ENCODE measurements around the gene CDC42BPA. TPM values are rescaled to one million over a fixed set of nuclear protein-coding genes. Genes with fewer than 3 reads are reported as not detected.

Gene CDC42BPA
- total RNA-seq, 1 donor from 2014 or later = 2.5 TPM

DNA sequence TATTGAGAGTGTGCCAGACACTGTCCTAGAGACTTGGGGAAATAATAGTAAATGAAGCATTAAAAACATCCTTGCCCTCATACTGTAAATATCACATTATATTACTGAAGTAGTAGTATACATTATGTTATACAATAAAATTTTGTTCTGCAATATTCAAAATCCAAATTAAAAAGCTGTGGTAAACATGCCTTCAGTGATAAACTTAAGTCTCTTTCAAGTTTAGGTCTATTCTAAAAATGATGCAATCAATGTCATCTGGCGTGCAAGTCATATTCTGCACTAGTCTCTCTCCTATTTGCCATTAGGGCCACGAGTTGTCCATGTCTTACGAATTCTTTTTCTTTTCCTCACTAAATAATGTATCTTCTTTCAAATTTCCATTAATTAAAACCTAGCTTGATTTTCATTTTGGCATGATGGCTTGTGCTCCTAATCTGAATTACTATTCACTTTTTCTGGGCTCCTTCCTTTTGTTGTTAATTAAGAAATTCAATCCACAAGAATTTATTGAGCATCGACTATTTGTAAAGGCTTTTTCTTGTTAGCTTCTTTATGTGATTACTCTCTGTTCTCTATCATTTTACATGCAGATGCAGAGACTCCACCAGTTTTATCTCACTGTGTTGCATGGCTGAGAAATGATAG lies 247.5 kb downstream of the CDC42BPA start:
- intact Hi-C loops (cut with micrococcal nuclease) = no loop called here

DNA sequence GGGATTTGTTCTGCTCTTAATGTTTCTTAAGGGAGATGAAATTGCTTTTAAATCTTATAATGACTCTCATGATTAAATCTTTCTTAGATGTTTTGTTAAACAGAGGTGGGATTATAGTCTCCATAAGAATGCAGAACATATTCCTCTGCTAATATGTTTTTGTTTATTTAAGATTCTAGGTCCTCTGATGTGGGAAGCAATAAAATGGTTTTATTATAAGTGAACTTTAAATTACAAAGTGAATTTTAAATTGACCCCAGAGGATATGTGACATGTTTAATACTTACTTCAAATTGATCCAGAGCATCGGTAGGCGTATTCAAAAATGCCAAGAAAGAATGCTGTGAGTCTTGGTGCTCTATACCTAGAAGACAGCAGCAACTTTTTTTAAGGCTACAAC lies 248.8 kb downstream of the CDC42BPA start:
- intact Hi-C loops (cut with micrococcal nuclease) = no loop called here

DNA sequence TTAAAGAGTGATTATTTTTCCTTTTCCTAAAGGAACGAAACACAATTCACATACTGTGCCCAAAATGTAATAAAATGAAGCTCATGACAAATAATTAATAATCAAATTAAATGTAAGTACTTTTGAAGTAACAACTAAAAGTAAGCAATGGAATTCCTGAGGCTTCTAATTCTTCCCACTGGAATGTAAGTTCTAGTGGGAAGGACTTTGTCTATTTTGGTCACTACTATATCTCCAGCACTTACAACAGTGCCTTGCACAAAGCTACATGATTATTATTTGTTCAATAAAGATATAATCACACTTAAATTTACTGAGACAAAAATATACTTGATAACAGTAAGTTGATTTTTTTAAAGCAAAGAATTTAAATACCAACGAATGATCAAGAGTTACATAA lies 249.4 kb downstream of the CDC42BPA start:
- intact Hi-C loops (cut with micrococcal nuclease) = no loop called here

DNA sequence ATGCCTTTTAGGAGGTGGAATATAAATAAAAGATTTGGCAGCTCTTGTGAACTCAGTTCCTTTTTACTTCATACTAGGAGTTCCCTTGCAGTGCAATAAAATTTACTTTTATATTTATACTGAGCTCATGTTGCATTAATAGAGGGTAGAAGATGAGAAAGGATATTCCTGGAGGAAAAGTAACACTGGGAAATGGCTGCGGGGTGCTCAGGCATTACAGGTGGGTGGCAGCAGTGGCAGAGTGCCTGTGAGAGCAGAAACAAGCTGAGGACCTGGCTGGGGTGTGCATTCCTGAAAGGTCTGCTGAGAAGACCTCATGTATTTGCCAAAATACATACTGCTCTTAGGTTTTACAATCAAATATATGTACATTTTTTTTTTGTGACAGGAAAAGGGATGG lies 251.3 kb downstream of the CDC42BPA start:
- intact Hi-C loops (cut with micrococcal nuclease) = no loop called here

DNA sequence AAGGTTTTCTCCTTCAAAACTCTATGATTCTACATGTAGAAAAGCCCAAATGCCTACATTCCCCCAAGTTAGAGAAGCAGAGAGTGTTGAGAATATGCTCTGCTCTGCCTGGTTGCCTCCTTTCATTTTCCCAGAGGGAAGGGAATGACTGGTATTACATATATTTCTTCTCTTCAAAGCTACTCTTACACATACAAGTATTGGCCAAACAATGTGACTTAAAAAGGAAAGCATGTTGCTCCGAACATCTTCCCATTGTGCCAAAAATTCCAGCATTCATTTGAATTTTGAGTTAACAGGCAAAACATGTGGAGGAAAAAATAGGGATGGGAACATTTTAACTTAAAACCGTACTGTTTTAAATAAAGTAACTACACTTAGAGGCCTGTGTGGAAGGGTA lies 253.0 kb downstream of the CDC42BPA start:
- intact Hi-C loops (cut with micrococcal nuclease) = no loop called here

DNA sequence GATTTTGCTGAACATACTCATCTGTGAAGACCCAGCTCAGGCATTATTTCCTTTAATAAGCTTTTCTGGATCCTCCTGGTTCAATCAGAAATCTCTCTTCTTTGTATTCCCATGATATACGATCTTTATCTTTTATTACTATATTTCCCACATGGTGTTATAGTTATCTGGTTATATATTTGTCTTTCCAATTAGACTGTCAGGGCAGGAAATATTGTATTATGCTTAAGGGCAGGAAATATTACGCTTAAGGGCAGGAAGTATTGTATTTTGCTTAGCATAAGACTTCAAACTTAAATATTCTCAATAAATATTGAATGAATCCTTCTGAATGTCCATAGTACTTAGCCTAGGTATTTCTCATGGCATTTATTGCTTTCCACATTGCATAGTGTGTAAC lies 256.0 kb downstream of the CDC42BPA start:
- intact Hi-C loops (cut with micrococcal nuclease) = no loop called here

DNA sequence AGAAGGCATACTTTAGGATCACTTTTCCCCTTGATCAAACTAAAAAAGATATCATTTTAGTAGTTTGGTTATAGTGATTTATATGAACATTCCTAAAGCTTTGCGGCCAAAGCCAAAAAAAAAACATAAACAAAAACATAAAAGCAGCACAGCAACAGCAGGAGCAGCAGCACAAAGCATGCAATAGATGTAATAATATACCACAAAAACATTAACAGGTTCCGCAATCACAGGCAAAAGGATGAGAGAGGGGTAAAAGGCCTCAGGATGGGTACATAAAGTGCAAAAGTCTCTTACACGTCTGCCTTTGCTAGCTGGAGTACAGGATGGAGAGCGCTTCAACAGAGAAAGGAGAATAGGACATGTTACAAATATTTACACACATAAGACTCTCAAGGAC lies 259.2 kb downstream of the CDC42BPA start:
- intact Hi-C loops (cut with micrococcal nuclease) = no loop called here

DNA sequence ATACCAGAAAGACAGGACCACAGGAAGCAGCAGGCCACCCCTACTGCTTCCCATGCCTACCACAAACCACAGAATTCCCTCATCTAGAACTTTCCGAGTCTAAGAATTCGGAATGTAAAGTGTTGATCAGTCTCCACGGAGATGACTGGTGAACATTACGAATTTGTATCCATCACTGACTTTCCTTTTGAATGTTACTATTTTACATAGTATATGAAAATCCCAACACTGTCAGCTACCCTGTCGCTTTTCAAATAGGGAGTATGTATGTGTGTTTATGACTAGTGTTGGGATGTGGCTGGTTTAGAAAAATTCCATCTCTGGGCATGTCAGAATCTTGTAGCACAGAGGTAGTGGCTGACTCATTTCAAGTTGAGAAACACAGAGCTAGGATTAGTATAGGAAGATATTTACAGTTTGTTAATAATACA lies 260.0 kb downstream of the CDC42BPA start:
- intact Hi-C loops (cut with micrococcal nuclease) = no loop called here

DNA sequence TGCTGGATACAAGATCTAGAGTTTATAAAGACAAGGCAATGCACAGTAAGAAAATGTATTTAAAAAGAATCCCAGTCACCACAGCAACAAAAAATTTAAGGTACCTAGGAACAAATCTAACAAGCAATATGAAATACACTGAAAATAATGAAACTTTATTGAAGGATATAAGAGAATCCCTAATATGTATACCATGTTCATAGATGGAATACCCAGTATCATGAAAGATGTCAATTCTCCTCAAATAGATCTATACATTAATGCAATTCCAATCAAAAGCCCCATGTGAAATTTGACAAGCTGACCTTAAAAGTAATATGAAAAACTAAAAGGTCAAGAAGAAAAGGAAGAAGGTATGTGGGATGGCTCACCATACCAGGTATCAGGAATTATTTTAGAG lies 269.0 kb downstream of the CDC42BPA start:
- intact Hi-C loops (cut with micrococcal nuclease) = no loop called here

DNA sequence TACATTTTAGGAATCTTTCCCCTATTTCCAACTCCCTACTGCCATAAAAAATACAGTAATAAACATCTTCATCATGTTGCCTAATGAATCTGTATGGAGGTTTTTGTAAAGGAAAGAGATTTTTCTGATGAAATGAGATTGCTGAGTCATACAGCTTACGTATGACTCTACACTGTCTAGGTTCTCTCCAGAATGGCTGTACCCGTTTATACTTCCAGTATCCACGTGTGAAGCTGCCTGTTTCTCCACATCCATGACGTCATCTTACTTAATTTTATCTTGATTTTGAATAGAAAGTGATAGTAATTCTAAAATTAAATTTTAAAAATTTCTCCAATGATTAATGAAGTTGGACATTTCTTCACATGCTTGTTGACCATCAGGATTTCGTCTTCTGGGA lies 274.5 kb downstream of the CDC42BPA start:
- intact Hi-C loops (cut with micrococcal nuclease) = no loop called here

DNA sequence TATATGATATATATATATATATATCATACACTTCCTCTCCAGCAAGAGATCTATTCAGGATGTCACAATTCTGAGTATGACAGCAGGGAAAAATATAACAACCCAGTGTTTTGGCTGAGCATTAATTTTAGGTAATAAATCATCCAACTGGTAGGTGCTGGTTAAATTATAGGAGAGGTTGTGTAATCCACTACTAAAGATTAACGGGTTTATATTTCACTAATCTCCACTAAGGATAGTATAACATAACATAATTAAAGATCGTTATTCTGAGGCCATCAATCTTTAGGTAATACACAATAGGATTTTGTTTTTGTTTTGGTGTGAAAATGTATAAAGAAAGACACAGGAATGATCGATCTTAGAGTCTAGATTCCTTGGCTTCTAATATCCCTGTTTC lies 276.0 kb downstream of the CDC42BPA start:
- intact Hi-C loops (cut with micrococcal nuclease) = no loop called here

DNA sequence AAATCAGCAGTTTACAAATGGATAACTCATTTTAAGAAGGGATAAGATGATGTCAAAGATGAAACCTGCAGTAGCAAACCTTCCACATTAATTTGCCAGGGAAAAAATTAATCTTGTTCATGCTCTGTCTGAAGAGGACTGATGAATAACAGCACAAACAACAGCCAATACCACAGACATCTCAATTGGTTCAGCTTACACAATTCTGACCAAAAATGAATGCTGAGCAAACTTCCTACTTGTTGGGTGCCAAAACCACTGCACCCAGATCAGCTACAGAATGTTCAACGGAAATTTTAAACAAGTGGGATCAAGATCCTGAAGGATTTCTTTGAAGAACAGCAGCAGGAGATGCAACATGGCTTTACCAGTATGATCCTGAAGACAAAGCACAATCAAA lies 279.9 kb downstream of the CDC42BPA start:
- intact Hi-C loops (cut with micrococcal nuclease) = no loop called here

DNA sequence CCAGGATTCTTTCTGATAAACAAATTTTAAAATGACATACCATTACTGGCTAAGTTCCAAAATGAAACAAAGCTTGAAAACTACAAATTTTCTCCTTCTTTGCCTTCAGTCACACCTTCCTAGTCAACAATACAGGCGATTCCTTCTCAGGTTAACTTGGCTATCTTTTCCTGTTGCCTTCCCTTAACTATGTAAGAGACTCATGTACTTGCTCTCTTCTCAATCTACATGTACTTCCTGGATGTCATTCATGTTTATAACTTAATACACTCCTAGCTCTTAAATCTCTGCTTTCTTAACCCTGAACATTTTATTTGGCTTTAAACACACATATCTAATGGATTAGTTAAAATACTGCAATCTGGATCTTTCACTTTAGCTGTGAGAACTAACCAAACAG lies 281.2 kb downstream of the CDC42BPA start:
- intact Hi-C loops (cut with micrococcal nuclease) = no loop called here

DNA sequence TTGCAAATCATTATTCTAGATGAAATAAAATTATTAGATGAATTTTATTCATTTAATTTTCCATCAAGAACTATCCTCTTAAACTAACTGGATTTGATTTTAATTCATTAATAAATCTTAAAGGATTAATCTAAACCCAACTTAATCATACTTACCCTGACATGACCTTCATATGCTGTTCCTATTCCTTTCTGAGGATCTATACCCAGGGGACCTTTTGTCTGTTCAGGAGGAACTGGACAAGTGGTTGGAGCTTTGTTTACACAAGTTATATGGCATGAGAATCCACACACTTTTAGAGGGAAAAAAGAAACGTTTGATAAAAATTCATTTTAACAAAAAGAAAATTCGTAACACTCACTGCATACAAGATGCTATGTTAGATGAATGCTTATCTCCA lies 283.0 kb downstream of the CDC42BPA start:
- intact Hi-C loops (cut with micrococcal nuclease) = no loop called here

DNA sequence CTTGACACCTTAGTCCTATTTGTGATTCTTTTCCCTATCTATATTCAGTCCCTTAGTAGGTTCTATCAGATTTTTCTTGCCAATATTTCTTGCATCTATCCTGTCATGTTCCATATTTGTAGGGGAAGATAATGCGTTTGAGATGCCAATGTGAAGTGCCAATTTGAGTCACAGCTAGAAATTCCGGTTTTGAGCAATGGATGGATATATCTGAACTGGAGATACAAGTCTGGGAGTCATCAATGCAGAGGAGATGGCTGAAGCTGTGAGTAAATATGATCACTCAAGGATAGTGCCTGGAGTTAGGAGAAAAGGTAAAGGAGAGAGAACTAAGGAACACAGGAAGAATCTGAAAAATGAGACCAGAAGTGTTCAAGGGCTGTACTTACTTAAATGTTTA lies 284.4 kb downstream of the CDC42BPA start:
- intact Hi-C loops (cut with micrococcal nuclease) = no loop called here

DNA sequence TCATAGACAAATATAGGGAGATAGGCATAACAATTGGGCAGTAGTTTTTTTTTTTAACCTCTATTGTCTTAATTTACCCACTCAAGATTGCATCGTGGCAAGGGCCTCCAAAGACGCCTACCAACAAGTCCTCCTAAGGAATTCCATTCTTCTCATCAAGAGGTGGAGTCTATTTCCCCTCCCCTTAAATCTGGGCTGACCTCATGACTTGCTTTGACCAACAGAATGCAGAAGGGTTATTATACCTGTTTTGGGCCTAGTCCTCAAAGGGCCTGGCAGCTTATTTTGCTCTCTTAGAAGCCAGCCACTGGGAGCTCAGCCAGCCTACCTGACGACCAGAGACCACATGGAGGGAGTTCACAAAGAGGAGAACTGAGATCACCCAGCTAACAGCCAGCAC lies 285.9 kb downstream of the CDC42BPA start:
- intact Hi-C loops (cut with micrococcal nuclease) = no loop called here

DNA sequence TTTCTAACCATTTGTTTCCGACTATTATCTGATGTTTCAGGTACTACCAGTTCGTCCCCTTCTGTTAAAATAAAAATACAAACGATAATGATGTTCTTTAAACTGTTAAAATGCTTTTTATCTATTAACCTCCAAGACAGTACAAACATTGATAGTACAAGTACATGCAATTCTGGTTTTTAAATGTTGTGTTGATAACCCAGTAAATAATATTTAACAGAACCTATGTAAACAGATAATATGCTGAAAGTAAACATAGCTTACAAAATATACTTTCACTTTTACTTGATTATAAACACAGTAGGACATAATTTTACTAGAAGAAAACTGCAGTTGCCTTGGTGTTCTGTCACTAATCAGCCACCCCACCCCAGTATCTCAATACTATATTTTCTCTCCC lies 301.3 kb downstream of the CDC42BPA start:
- intact Hi-C loops (cut with micrococcal nuclease) = no loop called here

DNA sequence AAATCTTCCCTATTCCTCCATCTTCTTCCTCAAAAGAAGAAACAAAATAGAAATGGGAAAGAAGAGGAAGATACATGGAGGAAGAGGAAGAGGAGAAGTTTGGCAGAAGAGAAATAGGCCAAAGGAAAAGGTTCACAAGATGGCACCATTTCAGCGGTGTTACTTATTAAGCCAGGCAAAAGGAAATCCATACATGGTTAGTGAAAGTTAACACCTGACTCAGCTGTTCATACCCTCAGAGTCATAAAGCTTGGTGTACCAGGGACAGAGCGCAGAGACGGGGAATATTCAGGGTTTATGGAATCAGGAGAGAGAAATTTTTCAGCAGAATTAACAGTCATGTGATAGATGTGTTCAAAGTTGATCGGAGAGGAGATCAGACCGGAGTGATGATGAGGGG lies 307.6 kb downstream of the CDC42BPA start:
- intact Hi-C loops (cut with micrococcal nuclease) = no loop called here

DNA sequence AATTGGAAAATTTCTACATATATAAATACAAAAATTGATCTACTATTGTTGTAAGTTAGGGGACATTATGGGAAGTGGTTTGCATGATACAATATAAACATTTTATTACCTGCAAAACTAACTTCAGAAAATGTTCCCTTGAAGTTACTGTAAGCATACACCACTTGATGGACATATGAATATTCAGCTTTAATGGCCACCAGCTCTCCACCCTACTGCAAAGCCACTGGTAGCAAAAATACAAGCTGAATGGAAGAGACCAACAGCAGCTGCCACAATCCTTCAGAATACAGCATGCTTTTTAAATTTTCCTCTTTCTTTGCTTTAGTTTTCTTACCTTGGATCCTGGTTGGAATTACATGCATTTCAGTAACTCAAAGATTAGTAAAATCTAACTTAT lies 308.4 kb downstream of the CDC42BPA start:
- intact Hi-C loops (cut with micrococcal nuclease) = no loop called here

DNA sequence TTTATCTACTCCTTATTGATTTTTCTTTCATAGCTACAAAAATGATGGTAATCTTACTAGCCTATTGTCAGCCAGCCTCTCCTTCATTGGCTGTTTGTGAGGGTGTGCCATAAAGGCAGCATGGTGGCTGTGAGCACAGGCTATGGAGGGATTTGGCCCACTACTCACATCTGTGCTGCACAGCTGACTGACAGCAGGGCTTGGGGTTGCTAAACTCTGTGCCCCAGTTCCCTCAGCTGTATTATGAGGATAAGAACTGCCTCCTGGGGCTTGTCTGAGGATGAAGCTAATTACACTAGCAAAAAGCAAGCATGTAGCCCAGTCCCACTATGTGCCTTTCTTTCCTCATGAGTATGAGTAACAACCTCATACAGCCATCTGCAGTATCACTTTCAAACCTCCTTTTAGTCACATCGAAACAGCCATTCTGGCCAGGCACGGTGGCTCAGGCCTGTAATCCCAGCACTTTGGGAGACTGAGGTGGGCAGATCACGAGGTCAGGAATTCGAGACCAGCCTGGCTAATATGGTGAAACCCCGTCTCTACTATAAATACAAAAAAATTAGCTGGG lies 312.0 kb downstream of the CDC42BPA start:
- intact Hi-C loops (cut with micrococcal nuclease) = no loop called here

DNA sequence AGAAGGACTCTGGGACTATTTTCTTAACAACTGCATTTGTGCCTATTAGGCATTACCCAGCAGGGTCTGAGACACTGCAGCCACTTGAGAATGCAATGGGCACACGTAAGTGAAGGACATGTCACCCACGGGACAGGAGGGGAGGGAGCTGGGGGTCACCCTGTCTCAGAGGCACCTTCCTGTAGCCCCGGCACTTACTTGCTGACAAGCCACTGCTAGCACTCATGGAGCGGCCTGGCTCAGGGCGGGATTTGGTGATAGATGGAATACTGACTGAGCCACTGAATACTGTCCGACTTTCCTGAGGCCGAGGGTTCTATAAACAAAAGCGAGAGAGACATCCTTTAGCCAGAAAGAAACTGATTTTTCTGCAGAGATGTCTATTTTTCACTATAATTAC lies 313.5 kb downstream of the CDC42BPA start:
- intact Hi-C loops (cut with micrococcal nuclease) = no loop called here

DNA sequence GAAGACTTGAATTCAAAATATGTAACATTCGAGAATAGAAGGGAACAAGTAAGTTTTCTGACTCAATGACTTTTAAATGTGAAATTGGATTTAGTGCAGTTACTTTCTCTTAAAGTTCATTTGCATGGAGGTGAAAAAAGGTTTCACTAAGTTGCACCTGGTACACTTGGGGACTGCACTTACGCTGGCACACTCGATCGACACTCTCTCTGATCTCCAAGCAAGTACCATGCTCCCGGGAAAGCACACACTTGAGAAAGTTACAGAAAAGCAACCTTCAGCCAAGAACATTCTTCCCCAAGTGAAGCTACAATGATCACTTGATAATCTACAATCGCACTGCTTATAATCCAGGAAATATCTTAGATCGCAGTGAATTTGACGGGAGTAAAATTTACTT lies 315.1 kb downstream of the CDC42BPA start:
- intact Hi-C loops (cut with micrococcal nuclease) = no loop called here

DNA sequence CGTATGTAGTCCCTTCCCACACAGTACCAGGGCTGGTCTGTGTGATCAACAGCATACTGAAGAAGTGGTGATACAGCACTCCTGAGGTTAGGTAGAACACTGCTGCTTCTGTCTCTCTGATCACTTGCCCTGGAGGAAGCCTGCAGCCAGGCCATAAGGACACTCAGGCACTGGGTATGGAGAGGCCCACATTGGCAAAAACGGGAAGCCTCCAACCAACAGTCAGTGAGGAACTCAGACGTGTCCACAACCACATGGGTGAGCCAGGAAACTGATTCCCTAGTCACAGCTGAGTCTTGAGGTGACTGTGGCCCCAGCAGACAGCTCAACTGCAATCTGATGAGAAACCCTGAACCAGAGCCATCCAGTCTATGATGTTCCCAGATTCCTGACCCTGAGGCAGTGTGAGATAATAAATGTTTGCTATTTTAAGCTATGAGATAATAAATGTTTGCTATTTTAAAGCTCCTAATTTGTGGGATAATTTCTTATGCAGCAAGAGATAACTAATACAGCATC lies 315.7 kb downstream of the CDC42BPA start:
- intact Hi-C loops (cut with micrococcal nuclease) = no loop called here
